Spleen (tissue), 11 donors: ENCODE results near the gene ZDHHC11. TPM values are rescaled to one million over a fixed set of nuclear protein-coding genes. Genes with fewer than 3 reads are reported as not detected.
"Not testable (repeated sequence)": the region's sequence is repeated elsewhere in the genome, so short reads cannot be mapped to it uniquely, and the experiment has no call there.

ENCODE experiments used
- DNase-seq: peaks from one replicate; pipeline ENCODE4 v3.0.0-alpha.2; 2020
- H3K27ac ChIP-seq, 8 donors: fragments of 200-600 bp; sonication (generic) in 7 of 8; 1 replicate in 4 of 8; 2 replicates in 4 of 8; pipeline versions ENCODE4 v1.5.0 to v1.8.0; 2016 to 2021; ENCODE audit warnings: inconsistent platforms in 4 of 8, mild to moderate bottlenecking in 4 of 8, moderate library complexity in 1 of 8
- H3K27me3 ChIP-seq, 7 donors: fragments of 200-600 bp; sonication (generic) in 6 of 7; replicated peaks in 1 of 7; 1 replicate in 4 of 7; 2 replicates in 3 of 7; pipeline versions ENCODE4 v1.5.0 to v1.8.0; 2016 to 2021; ENCODE audit warnings: inconsistent platforms in 3 of 7, mild to moderate bottlenecking in 1 of 7
- H3K36me3 ChIP-seq, 6 donors: fragments of 200-600 bp; sonication (generic) in 5 of 6; 1 replicate in 4 of 6; 2 replicates in 2 of 6; pipeline versions ENCODE4 v1.5.0 to v1.8.0; 2016 to 2021; ENCODE audit warnings: inconsistent platforms in 2 of 6
- H3K4me1 ChIP-seq, 6 donors: fragments of 200-600 bp; sonication (generic) in 5 of 6; 1 replicate in 3 of 6; 2 replicates in 3 of 6; pipeline versions ENCODE4 v1.5.0 to v1.8.0; 2016 to 2021; ENCODE audit warnings: inconsistent platforms in 3 of 6
- H3K4me3 ChIP-seq, 8 donors: fragments of 200-600 bp; sonication (generic) in 7 of 8; 1 replicate in 4 of 8; 2 replicates in 4 of 8; pipeline versions ENCODE4 v1.5.0 to v1.8.0; 2016 to 2021; ENCODE audit warnings: inconsistent platforms in 4 of 8, mild to moderate bottlenecking in 4 of 8, moderate library complexity in 2 of 8
- H3K9me3 ChIP-seq, 8 donors: fragments of 200-600 bp; sonication (generic) in 7 of 8; 1 replicate in 4 of 8; 2 replicates in 4 of 8; pipeline versions ENCODE4 v1.5.0 to v1.8.0; 2016 to 2021; ENCODE audit warnings: inconsistent platforms in 4 of 8
- CTCF ChIP-seq, 11 experiments: fragments of 200-600 bp in 7 of 11; fragments of 450-650 bp in 4 of 11; sonication (generic) in 4 of 11; IDR thresholded peaks in 8 of 11; conservative IDR thresholded peaks in 3 of 11; 1 replicate in 7 of 11; 2 replicates in 4 of 11; pipeline versions ENCODE4 v1.4.0 to v1.8.0; 2016 to 2021; ENCODE audit warnings: antibody characterized with exemption in 11 of 11, inconsistent platforms in 4 of 11, mild to moderate bottlenecking in 1 of 11
- POLR2A ChIP-seq, 3 donors: fragments of 450-650 bp; IDR thresholded peaks; one replicate each; pipeline ENCODE4 v1.5.1; 2017; ENCODE audit warnings: antibody characterized with exemption in 3 of 3, mild to moderate bottlenecking in 1 of 3
- POLR2AphosphoS5 ChIP-seq, 3 donors: sonication (generic); formaldehyde crosslinking; IDR thresholded peaks; one replicate each; pipeline ENCODE4 v1.5.1; 2017; ENCODE audit warnings: antibody characterized with exemption in 3 of 3
- WGBS, 5 donors: extraction: QIAGEN DNeasy Blood & Tissue Kit in 3 of 5; methylation state at CpG; one replicate each; pipeline versions ENCODE4 v1.1.5 to v1.1.7; 2013 to 2018; 5-methylcytosine and 5-hydroxymethylcytosine counted together
- intact Hi-C: fragments of 100-400 bp; cut with DNase I; formaldehyde crosslinking; loops from one replicate; pipeline ENCODE4 v1.15.0; 2023; ENCODE audit warnings: low total_unique reads
- polyA plus RNA-seq, 3 donors: library from polyadenylated mRNA; stranded (reverse); fragments of 200-250 nt; gene quantifications; one replicate each; pipeline ENCODE4 v1.2.1, GENCODE V29; 2013
- total RNA-seq, 7 donors: library from RNA; depleted of rRNA in 3 of 7; stranded (reverse); fragments of >200 nt in 3 of 7; fragmentation: NEBNext Ultra II Directional in 4 of 7; extraction: Animal tissue kit (Norgen Biotek cat#: 25700) in 4 of 7; gene quantifications; one replicate each; pipeline versions ENCODE4 v1.1.0 to v1.2.1, GENCODE V29; 2016 to 2021
- donor health status: healthy with polysubstance abuse.
- donor health status: DM: no; HTN: no; CAD: no; lungs with moderate emphysema.
- donor health status: DM: no; HTN: no; CAD: no.
- donor health status: Bipolar disorder and iron deficiency.
- donor health status: healthy.
- donor health status: DM: no; HTN: no; CAD: no.
- donor health status: DM: yes; HTN: yes; CAD: no.

ZDHHC11 gene
- total and polyA plus RNA-seq, 10 donors, result 1.3 to 75.0 (median 6.4) TPM

GRCh38 chr5:815449-815848 lies 35.3 kb downstream of the ZDHHC11 start:
- 92 to 96% (median 96%) methylated on average over 3 of the region's 3 CpGs; no CpG with 5 or more reads in 1 of the 5 donors for WGBS, 5 donors

DNA sequence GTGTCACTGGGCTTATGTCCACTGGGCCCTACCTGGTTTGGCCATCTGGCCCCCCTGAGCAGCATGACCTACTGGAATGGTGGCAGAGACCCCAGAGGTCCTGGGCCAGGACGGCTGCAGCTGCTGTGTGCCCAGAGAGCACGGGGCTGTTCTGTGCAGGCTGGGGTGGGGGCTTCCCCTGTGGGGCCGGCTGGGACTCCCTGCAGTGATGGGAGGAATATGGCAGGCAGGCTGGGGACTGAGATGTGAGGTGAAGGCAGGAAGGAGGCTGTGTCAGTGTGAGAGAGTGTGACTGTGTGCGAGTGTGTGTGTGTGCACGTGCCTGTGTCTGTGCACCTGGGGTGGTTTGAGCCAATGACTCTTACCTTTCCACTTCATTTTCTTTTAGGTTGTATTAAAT lies 37.2 kb downstream of the ZDHHC11 start:
- H3K27me3 ChIP-seq, H3K27ac ChIP-seq, DNase-seq, H3K36me3 ChIP-seq, H3K4me1 ChIP-seq, H3K4me3 ChIP-seq, intact Hi-C loops: not testable (repeated sequence)
- WGBS, 5 donors, result 81 to 100% (median 85%) methylated on average over 2 to 5 of the region's 5 CpGs; no CpG with 5 or more reads in 1 of the 5 donors
- H3K9me3 ChIP-seq, result peaks cover 0 to 14% (median 8%) of the 10 kb centered on the region in 8 donors

More at GRCh38 chr5:815449-815848, 35.3 kb downstream of the ZDHHC11 start:
- H3K4me3 ChIP-seq, result no peak overlapping the region
- DNase-seq, result no peak
- TF ChIP-seq POLR2AphosphoS5 (IDR thresholded peaks at IDR 0.05), result no peak
- no peak for TF ChIP-seq CTCF (IDR thresholded peaks at IDR 0.05 in 8 of 11, conservative IDR thresholded peaks at IDR 0.05 in 3 of 11)
- TF ChIP-seq POLR2A (IDR thresholded peaks at IDR 0.05), result no peak
- H3K4me1 ChIP-seq, result no peaks in the 10 kb centered on the region
- H3K9me3 ChIP-seq, result peaks cover 0 to 14% (median 8%) of the 10 kb centered on the region in 8 donors
- no peaks in the 10 kb centered on the region for H3K27me3 ChIP-seq
- no peaks in the 10 kb centered on the region for H3K36me3 ChIP-seq
- no peak overlapping the region for H3K27ac ChIP-seq
- intact Hi-C loops, result no loop called here

GRCh38 chr5:811384-811783 lies 39.4 kb downstream of the ZDHHC11 start:
- intact Hi-C loops, H3K27me3 ChIP-seq, H3K27ac ChIP-seq, H3K36me3 ChIP-seq, H3K4me3 ChIP-seq, DNase-seq, H3K4me1 ChIP-seq: not testable (repeated sequence)
- H3K9me3 ChIP-seq, result peaks cover 0 to 14% (median 8%) of the 10 kb centered on the region in 8 donors
- WGBS, 5 donors, result 69 to 80% (median 76%) methylated on average over 4 to 8 of the region's 9 CpGs

DNA sequence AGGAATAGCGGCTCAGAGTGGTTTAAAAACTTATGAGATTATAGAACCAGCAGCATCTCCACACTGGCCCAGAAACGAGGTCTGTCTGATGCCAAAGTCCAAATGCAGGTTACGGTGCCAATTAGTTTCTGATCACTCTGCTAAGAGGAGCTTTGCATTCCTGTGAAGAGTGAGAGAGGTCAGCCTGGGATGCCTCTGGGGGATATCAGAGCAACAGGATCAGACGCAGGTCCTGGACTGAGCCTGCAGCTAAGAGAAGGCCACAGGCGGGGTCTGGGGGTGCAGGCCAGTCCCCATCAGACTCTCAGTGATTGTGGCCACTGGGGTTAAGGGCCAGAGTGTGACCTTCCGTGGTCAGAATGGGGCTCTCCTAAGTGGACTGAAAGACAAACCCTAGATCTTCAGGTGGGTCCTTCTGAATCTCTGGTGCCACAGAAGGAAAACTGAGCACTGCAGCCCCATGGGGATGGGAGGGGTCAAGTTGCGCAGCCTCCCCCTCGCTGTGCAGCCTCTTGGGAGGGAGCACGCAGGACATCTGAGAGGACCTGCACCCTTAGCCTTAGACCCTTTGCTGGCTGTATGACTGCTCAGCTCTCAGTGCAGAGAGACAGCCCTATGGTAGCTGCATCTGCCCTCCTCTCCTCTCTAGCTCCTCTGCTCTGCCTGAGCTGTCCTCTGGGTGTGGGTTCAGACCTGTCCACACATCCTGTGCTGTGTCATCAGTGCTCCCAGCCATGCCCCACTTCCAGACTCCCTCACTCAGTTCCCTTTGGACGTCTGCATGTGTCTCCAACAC lies 42.9 kb downstream of the ZDHHC11 start:
- H3K4me3 ChIP-seq, H3K36me3 ChIP-seq, H3K27ac ChIP-seq, DNase-seq, intact Hi-C loops, H3K4me1 ChIP-seq, H3K27me3 ChIP-seq: not testable (repeated sequence)
- peaks cover 0 to 23% (median 21%) of the 10 kb centered on the region in 8 donors for H3K9me3 ChIP-seq
- 63 to 89% (median 75%) methylated on average over 3 to 5 of the region's 10 CpGs for WGBS, 5 donors

GRCh38 chr5:801472-801871 lies 49.3 kb downstream of the ZDHHC11 start:
- Histone ChIP-seq H3K4me1 (no peaks in the 10 kb centered on the region), H3K9me3 (peaks cover 0 to 30% (median 22%) of the 10 kb centered on the region in 8 donors), H3K27ac (no peak overlapping the region), H3K4me3 (no peak overlapping the region), H3K27me3 (no peaks in the 10 kb centered on the region), H3K36me3 (no peaks in the 10 kb centered on the region)
- intact Hi-C loops, result no loop called here
- TF ChIP-seq CTCF (IDR thresholded peaks at IDR 0.05 in 8 of 11, conservative IDR thresholded peaks at IDR 0.05 in 3 of 11) (no peak), POLR2AphosphoS5 (IDR thresholded peaks at IDR 0.05) (no peak), POLR2A (IDR thresholded peaks at IDR 0.05) (no peak)
- 93 to 96% (median 94%) methylated on average over 6 of the region's 6 CpGs; no CpG with 5 or more reads in 1 of the 5 donors for WGBS, 5 donors
- DNase-seq, result no peak

DNA sequence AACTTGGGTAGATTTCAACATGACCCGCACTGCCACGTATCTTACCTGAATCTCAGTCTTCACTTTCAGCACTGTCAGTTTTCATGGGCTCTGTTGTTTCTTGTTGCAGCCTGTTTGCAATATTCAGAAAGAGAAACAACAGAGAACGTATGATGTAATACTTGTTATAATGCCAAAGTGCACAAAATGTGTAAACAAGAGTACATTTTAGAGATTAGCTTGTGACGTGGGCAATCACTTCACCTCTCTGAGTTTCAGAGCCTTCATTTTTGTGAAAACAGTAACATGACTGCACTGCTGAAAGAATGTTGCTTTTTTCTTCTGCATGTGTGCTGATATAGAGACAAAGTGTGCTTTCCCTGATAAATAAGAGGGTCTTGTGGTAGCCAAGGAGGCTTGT lies 49.7 kb downstream of the ZDHHC11 start:
- H3K4me3 ChIP-seq, H3K36me3 ChIP-seq, H3K4me1 ChIP-seq, H3K27ac ChIP-seq, H3K27me3 ChIP-seq, DNase-seq, intact Hi-C loops: not testable (repeated sequence)
- peaks cover 0 to 30% (median 22%) of the 10 kb centered on the region in 8 donors for H3K9me3 ChIP-seq
- WGBS, 5 donors, result 91 to 94% (median 92%) methylated on average over 4 of the region's 4 CpGs; no CpG with 5 or more reads in 1 of the 5 donors

GRCh38 chr5:798505-799138 lies 52.2 kb downstream of the ZDHHC11 start:
- H3K27me3 ChIP-seq, H3K4me3 ChIP-seq, H3K4me1 ChIP-seq, H3K36me3 ChIP-seq, intact Hi-C loops, H3K27ac ChIP-seq, DNase-seq: not testable (repeated sequence)
- peaks cover 0 to 17% (median 8%) of the 10 kb centered on the region in 8 donors for H3K9me3 ChIP-seq
- 56 to 74% (median 63%) methylated on average over 3 to 6 of the region's 6 CpGs for WGBS, 5 donors

GRCh38 chr5:797986-798385 lies 52.8 kb downstream of the ZDHHC11 start:
- H3K4me1 ChIP-seq, H3K27me3 ChIP-seq, intact Hi-C loops, DNase-seq, H3K36me3 ChIP-seq, H3K27ac ChIP-seq, H3K4me3 ChIP-seq: not testable (repeated sequence)
- peaks cover 0 to 18% (median 4%) of the 10 kb centered on the region in 8 donors for H3K9me3 ChIP-seq
- whole genome bisulfite sequencing, 5 donors, result 55 to 98% (median 59%) methylated on average over 1 to 3 of the region's 4 CpGs
